ENCODE results near the gene SMG7. TPM values are rescaled to one million over a fixed set of nuclear protein-coding genes. Genes with fewer than 3 reads are reported as not detected.

SMG7 gene
- total RNA-seq, 1 experiment from 2014 or later, result 72.9 TPM

DNA sequence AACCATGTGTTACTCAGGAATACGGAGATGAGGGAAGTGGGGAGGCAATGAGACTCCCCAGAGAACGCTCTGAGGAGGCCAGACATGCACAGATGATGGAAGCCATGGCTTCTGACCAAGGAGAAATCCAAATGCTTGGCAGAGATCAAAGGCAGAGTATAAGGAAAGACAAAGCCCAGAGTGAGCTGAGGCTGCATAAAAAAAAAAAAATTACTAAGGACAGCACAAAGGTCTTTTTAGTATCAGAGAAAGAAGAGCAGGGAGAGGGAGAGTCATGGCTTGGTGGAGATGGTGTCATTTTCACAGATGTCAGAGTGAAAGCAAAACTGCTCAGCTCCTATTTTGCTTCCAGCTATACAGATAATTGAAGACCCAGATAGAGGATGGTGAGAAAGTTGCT is 126.1 kb downstream of the SMG7 start:
- Histone ChIP-seq H3K9me3 (ENCODE audit: insufficient read depth, low read depth) (no peaks in the 10 kb centered on the region), H3K4me3 (no peak overlapping the region), H3F3A (ENCODE audit: insufficient read depth, low read depth) (no peaks in the 10 kb centered on the region; the same call in 1 of the 2 replicates), H3K36me3 (ENCODE audit: low read depth) (no peaks in the 10 kb centered on the region), H3K79me2 (ENCODE audit: low read depth) (no peaks in the 10 kb centered on the region), H3K27ac (no peak overlapping the region), H3K4me2 (no peak overlapping the region), H4K20me1 (ENCODE audit: insufficient read depth) (no peaks in the 10 kb centered on the region), H3K4me1 (replicated peaks; ENCODE audit: insufficient read depth) (peaks cover 9% of the 10 kb centered on the region; the same call in 1 of the 2 replicates), H3K9me2 (ENCODE audit: insufficient read depth) (no peaks in the 10 kb centered on the region), H3K27me3 (ENCODE audit: insufficient read depth, low read depth) (no peaks in the 10 kb centered on the region), H2AFZ (peak overlapping the region; percentile 58; the same call in 1 of the 2 replicates)
- POLR2A ChIA-PET (ENCODE audit: unreplicated experiment), result no interaction called here
- intact Hi-C loops (cut with micrococcal nuclease; ENCODE audit: unreplicated experiment), result no loop called here
- BruUV-seq (replicated peaks), result no TSS peak
- CTCF ChIA-PET, result no interaction called here
- TF ChIP-seq CTCF (conservative IDR thresholded peaks at IDR 0.05) (no peak), EZH2 (IDR thresholded peaks at IDR 0.05; ENCODE audit: low read depth) (no peak)
- peak in 1 of 2 experiments; percentile 3 for DNase-seq

DNA sequence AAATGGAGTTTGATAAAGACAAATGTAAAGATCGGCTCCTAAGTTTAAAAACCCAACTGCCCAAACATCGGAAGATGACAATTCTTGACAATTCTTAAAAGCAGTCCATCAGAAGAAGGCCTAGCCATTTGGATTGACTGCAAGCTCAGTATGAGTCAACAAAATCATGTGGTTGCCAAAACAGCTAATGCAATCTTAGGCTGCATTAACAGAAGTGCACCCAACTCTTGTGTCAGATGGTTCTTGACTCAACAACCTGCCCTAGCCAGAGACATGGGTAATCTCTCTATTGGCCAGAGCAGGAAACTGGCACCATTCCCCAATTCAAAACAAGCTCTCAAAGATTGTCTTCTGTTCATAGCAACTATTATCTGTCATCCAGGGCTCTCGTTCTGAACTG is 127.8 kb downstream of the SMG7 start:
- no TSS peak for BruUV-seq (replicated peaks)
- Histone ChIP-seq H3F3A (ENCODE audit: insufficient read depth, low read depth) (no peaks in the 10 kb centered on the region; the same call in 1 of the 2 replicates), H3K36me3 (ENCODE audit: low read depth) (no peaks in the 10 kb centered on the region), H3K27me3 (ENCODE audit: insufficient read depth, low read depth) (no peaks in the 10 kb centered on the region), H2AFZ (no peak overlapping the region), H3K4me3 (no peak overlapping the region), H3K4me1 (replicated peaks; ENCODE audit: insufficient read depth) (peaks cover 9% of the 10 kb centered on the region; the same call in 1 of the 2 replicates), H3K9me2 (ENCODE audit: insufficient read depth) (no peaks in the 10 kb centered on the region), H3K4me2 (0 out of 2 replicates have a peak overlapping the region, but pooled peaks have one; percentile 4), H3K27ac (peak overlapping the region; percentile 39), H4K20me1 (ENCODE audit: insufficient read depth) (no peaks in the 10 kb centered on the region), H3K9me3 (ENCODE audit: insufficient read depth, low read depth) (no peaks in the 10 kb centered on the region), H3K79me2 (ENCODE audit: low read depth) (no peaks in the 10 kb centered on the region)
- POLR2A ChIA-PET (ENCODE audit: unreplicated experiment), result no interaction called here
- TF ChIP-seq CTCF (conservative IDR thresholded peaks at IDR 0.05) (no peak), EZH2 (IDR thresholded peaks at IDR 0.05; ENCODE audit: low read depth) (no peak)
- intact Hi-C loops (cut with micrococcal nuclease; ENCODE audit: unreplicated experiment), result no loop called here
- DNase-seq, result peak in 1 of 2 experiments; percentile 58
- CTCF ChIA-PET, result interaction anchor here (0.8 kb wide), 1 partner anchor 9 kb away, joined by 4 read pairs; no protein-coding TSS in a partner anchor

DNA sequence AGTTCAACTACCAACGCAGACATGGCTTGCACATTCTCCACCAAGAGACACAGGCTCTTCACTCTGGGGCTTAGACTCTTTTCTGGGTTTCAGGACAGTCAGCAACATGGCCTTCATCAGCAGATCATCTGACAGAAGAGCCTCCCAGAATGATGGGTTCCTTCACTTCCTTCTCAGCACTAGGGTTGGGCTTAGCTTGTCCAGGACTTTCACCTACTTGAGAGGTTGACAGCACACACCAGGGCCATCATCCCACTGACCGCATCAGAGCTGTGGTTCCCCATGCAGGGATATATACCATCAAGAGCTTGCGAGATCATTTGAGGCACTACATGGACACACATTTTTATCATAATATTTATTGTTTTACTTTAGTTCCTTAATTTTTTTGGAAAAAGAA is 128.3 kb downstream of the SMG7 start:
- Histone ChIP-seq H3K4me1 (replicated peaks; ENCODE audit: insufficient read depth) (peaks cover 9% of the 10 kb centered on the region; the same call in 1 of the 2 replicates), H4K20me1 (ENCODE audit: insufficient read depth) (no peaks in the 10 kb centered on the region), H2AFZ (no peak overlapping the region), H3K27ac (peak overlapping the region; percentile 39), H3F3A (ENCODE audit: insufficient read depth, low read depth) (no peaks in the 10 kb centered on the region; the same call in 1 of the 2 replicates), H3K4me2 (no peak overlapping the region), H3K36me3 (ENCODE audit: low read depth) (no peaks in the 10 kb centered on the region), H3K4me3 (no peak overlapping the region), H3K27me3 (ENCODE audit: insufficient read depth, low read depth) (no peaks in the 10 kb centered on the region), H3K9me2 (ENCODE audit: insufficient read depth) (no peaks in the 10 kb centered on the region), H3K79me2 (ENCODE audit: low read depth) (no peaks in the 10 kb centered on the region), H3K9me3 (ENCODE audit: insufficient read depth, low read depth) (no peaks in the 10 kb centered on the region)
- intact Hi-C loops (cut with micrococcal nuclease; ENCODE audit: unreplicated experiment), result no loop called here
- TF ChIP-seq EZH2 (IDR thresholded peaks at IDR 0.05; ENCODE audit: low read depth), result no peak
- POLR2A ChIA-PET (ENCODE audit: unreplicated experiment), result no interaction called here
- no TSS peak for BruUV-seq (replicated peaks)
- CTCF ChIA-PET, result no interaction called here
- peak in 1 of 2 experiments; percentile 29 for DNase-seq

DNA sequence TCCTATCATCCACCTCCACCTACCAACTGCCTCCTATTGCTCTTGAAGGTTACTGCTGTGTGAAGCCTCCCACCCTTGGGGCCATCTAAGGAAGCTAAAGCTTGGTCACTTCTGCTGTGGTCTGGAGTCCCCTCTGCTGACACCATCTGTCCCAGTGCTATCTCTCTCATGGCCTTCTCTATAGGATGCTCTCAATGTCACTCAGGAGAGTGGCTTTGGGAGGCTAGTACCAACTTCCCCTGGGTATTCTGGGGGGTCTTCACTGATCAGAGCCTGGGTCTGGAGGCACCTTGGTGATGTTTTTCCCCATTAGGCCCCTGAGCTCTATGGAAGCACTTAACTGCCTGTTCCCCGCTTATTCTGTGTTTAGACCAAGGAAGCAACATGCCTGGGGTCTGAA is 130.2 kb downstream of the SMG7 start:
- intact Hi-C loops (cut with micrococcal nuclease; ENCODE audit: unreplicated experiment), result no loop called here
- Histone ChIP-seq H3K4me3 (no peak overlapping the region), H3K4me1 (replicated peaks; ENCODE audit: insufficient read depth) (peaks cover 15% of the 10 kb centered on the region), H3K27me3 (ENCODE audit: insufficient read depth, low read depth) (no peaks in the 10 kb centered on the region), H3K36me3 (ENCODE audit: low read depth) (no peaks in the 10 kb centered on the region), H4K20me1 (ENCODE audit: insufficient read depth) (no peaks in the 10 kb centered on the region), H3K27ac (no peak overlapping the region), H3K9me3 (ENCODE audit: insufficient read depth, low read depth) (no peaks in the 10 kb centered on the region), H3F3A (ENCODE audit: insufficient read depth, low read depth) (no peaks in the 10 kb centered on the region; the same call in 1 of the 2 replicates), H2AFZ (no peak overlapping the region), H3K4me2 (no peak overlapping the region), H3K9me2 (ENCODE audit: insufficient read depth) (no peaks in the 10 kb centered on the region), H3K79me2 (ENCODE audit: low read depth) (no peaks in the 10 kb centered on the region)
- BruUV-seq (replicated peaks), result no TSS peak
- TF ChIP-seq CTCF (conservative IDR thresholded peaks at IDR 0.05), result no peak
- TF ChIP-seq EZH2 (IDR thresholded peaks at IDR 0.05; ENCODE audit: low read depth), result no peak
- POLR2A ChIA-PET (ENCODE audit: unreplicated experiment), result no interaction called here
- peak in 1 of 2 experiments; percentile 5 for DNase-seq
- CTCF ChIA-PET, result no interaction called here

Data from PC-9 (cell line).